Spleen (tissue), 11 donors: ENCODE results near the gene CABCOCO1. TPM values are rescaled to one million over a fixed set of nuclear protein-coding genes. Genes with fewer than 3 reads are reported as not detected.

ENCODE experiments used
- DNase-seq: peaks from one replicate; pipeline ENCODE4 v3.0.0-alpha.2; 2020
- H3K27ac ChIP-seq, 8 donors: fragments of 200-600 bp; sonication (generic) in 7 of 8; 1 replicate in 4 of 8; 2 replicates in 4 of 8; pipeline versions ENCODE4 v1.5.0 to v1.8.0; 2016 to 2021; ENCODE audit warnings: inconsistent platforms in 4 of 8, mild to moderate bottlenecking in 4 of 8, moderate library complexity in 1 of 8
- H3K27me3 ChIP-seq, 7 donors: fragments of 200-600 bp; sonication (generic) in 6 of 7; replicated peaks in 1 of 7; 1 replicate in 4 of 7; 2 replicates in 3 of 7; pipeline versions ENCODE4 v1.5.0 to v1.8.0; 2016 to 2021; ENCODE audit warnings: inconsistent platforms in 3 of 7, mild to moderate bottlenecking in 1 of 7
- H3K36me3 ChIP-seq, 6 donors: fragments of 200-600 bp; sonication (generic) in 5 of 6; 1 replicate in 4 of 6; 2 replicates in 2 of 6; pipeline versions ENCODE4 v1.5.0 to v1.8.0; 2016 to 2021; ENCODE audit warnings: inconsistent platforms in 2 of 6
- H3K4me1 ChIP-seq, 6 donors: fragments of 200-600 bp; sonication (generic) in 5 of 6; 1 replicate in 3 of 6; 2 replicates in 3 of 6; pipeline versions ENCODE4 v1.5.0 to v1.8.0; 2016 to 2021; ENCODE audit warnings: inconsistent platforms in 3 of 6
- H3K4me3 ChIP-seq, 8 donors: fragments of 200-600 bp; sonication (generic) in 7 of 8; 1 replicate in 4 of 8; 2 replicates in 4 of 8; pipeline versions ENCODE4 v1.5.0 to v1.8.0; 2016 to 2021; ENCODE audit warnings: inconsistent platforms in 4 of 8, mild to moderate bottlenecking in 4 of 8, moderate library complexity in 2 of 8
- H3K9me3 ChIP-seq, 8 donors: fragments of 200-600 bp; sonication (generic) in 7 of 8; 1 replicate in 4 of 8; 2 replicates in 4 of 8; pipeline versions ENCODE4 v1.5.0 to v1.8.0; 2016 to 2021; ENCODE audit warnings: inconsistent platforms in 4 of 8
- POLR2A ChIP-seq, 3 donors: fragments of 450-650 bp; IDR thresholded peaks; one replicate each; pipeline ENCODE4 v1.5.1; 2017; ENCODE audit warnings: antibody characterized with exemption in 3 of 3, mild to moderate bottlenecking in 1 of 3
- POLR2AphosphoS5 ChIP-seq, 3 donors: sonication (generic); formaldehyde crosslinking; IDR thresholded peaks; one replicate each; pipeline ENCODE4 v1.5.1; 2017; ENCODE audit warnings: antibody characterized with exemption in 3 of 3
- WGBS, 5 donors: extraction: QIAGEN DNeasy Blood & Tissue Kit in 3 of 5; methylation state at CpG; one replicate each; pipeline versions ENCODE4 v1.1.5 to v1.1.7; 2013 to 2018; 5-methylcytosine and 5-hydroxymethylcytosine counted together
- intact Hi-C: fragments of 100-400 bp; cut with DNase I; formaldehyde crosslinking; loops from one replicate; pipeline ENCODE4 v1.15.0; 2023; ENCODE audit warnings: low total_unique reads
- polyA plus RNA-seq, 3 donors: library from polyadenylated mRNA; stranded (reverse); fragments of 200-250 nt; gene quantifications; one replicate each; pipeline ENCODE4 v1.2.1, GENCODE V29; 2013
- total RNA-seq, 7 donors: library from RNA; depleted of rRNA in 3 of 7; stranded (reverse); fragments of >200 nt in 3 of 7; fragmentation: NEBNext Ultra II Directional in 4 of 7; extraction: Animal tissue kit (Norgen Biotek cat#: 25700) in 4 of 7; gene quantifications; one replicate each; pipeline versions ENCODE4 v1.1.0 to v1.2.1, GENCODE V29; 2016 to 2021
- TF ChIP-seq, protein P1 (sequence below), 11 experiments: fragments of 200-600 bp in 7 of 11; fragments of 450-650 bp in 4 of 11; sonication (generic) in 4 of 11; IDR thresholded peaks in 8 of 11; conservative IDR thresholded peaks in 3 of 11; 1 replicate in 7 of 11; 2 replicates in 4 of 11; pipeline versions ENCODE4 v1.4.0 to v1.8.0; 2016 to 2021; ENCODE audit warnings: antibody characterized with exemption in 11 of 11, inconsistent platforms in 4 of 11, mild to moderate bottlenecking in 1 of 11
- donor health status: healthy with polysubstance abuse.
- donor health status: DM: no; HTN: no; CAD: no; lungs with moderate emphysema.
- donor health status: DM: no; HTN: no; CAD: no.
- donor health status: Bipolar disorder and iron deficiency.
- donor health status: healthy.
- donor health status: DM: no; HTN: no; CAD: no.
- donor health status: DM: yes; HTN: yes; CAD: no.

CABCOCO1 gene
- total and polyA plus RNA-seq, 10 donors = 0.06 to 1.0 (median 0.48) TPM; not detected in 4

DNA sequence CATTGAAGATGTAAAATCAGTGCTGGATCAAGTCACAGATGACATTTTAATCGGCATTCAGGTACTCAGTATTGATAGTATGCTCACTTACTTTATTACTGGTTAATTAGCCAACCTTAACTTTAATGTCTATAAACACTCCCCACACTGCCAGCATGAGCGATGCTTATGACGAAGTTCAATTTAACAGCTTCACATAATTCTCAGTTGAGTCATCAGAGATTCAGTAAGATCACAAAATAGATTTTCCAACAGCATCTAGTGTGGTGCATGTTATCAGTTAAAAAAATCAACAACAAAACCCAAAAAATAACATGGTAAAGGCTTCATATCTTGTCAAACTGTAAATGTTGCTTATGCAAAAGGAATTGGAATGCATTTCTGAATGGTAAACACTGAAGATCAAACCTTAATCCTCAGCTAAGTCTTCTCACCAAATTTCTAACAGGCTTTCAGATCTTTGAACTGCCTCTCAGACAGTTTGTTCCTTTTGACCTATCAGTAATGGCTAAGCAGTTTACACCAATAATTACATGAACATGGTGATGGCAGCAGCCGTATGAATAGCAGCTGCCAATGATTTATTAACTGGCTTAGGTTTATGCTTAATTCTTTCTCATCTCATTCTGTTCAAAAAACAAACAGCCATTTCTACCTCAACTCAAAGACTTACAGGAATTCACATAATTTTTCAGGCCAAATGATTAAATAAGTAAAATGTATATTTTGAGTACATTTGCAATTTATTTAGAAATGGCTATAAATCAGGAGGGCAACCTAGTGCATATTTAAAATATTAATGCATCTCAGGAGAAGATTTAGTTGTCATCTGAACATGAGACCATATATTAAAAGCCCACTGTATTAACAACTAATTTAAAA lies 98.5 kb downstream of the CABCOCO1 start:
- DNase-seq = no peak
- H3K27me3 ChIP-seq = no peaks in the 10 kb centered on the region
- no peak overlapping the region for H3K4me3 ChIP-seq
- no peaks in the 10 kb centered on the region for H3K9me3 ChIP-seq
- no peaks in the 10 kb centered on the region for H3K36me3 ChIP-seq
- H3K4me1 ChIP-seq = no peaks in the 10 kb centered on the region
- TF ChIP-seq POLR2AphosphoS5 (IDR thresholded peaks at IDR 0.05) (no peak), POLR2A (IDR thresholded peaks at IDR 0.05) (no peak)
- TF ChIP-seq, protein P1, sequence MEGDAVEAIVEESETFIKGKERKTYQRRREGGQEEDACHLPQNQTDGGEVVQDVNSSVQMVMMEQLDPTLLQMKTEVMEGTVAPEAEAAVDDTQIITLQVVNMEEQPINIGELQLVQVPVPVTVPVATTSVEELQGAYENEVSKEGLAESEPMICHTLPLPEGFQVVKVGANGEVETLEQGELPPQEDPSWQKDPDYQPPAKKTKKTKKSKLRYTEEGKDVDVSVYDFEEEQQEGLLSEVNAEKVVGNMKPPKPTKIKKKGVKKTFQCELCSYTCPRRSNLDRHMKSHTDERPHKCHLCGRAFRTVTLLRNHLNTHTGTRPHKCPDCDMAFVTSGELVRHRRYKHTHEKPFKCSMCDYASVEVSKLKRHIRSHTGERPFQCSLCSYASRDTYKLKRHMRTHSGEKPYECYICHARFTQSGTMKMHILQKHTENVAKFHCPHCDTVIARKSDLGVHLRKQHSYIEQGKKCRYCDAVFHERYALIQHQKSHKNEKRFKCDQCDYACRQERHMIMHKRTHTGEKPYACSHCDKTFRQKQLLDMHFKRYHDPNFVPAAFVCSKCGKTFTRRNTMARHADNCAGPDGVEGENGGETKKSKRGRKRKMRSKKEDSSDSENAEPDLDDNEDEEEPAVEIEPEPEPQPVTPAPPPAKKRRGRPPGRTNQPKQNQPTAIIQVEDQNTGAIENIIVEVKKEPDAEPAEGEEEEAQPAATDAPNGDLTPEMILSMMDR (IDR thresholded peaks at IDR 0.05 in 8 of 11, conservative IDR thresholded peaks at IDR 0.05 in 3 of 11) = no peak
- WGBS, 5 donors = 74 to 88% (median 86%) methylated on average over 4 of the region's 4 CpGs
- no peak overlapping the region for H3K27ac ChIP-seq
- intact Hi-C loops = no loop called here

DNA sequence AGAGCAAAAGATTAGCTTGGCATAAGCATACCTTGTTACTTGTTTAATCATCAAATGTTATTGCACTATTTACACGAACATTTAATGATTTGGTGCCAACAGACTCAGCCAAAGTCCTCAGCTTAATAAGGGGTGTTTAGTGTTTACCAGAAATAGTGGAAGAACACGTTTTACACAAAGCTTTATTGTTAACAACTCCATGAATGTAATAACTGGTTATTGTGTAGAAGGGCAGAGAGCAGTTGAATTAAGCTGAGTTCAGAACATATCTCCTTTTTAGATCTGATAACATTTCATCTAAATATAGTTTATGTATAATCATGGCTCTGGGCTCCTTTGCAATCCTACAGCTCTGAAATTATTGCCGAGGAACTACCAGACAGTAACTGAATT lies 99.1 kb downstream of the CABCOCO1 start:
- DNase-seq = no peak
- no peak for TF ChIP-seq POLR2AphosphoS5 (IDR thresholded peaks at IDR 0.05)
- no peak for TF ChIP-seq POLR2A (IDR thresholded peaks at IDR 0.05)
- TF ChIP-seq, protein P1 (IDR thresholded peaks at IDR 0.05 in 8 of 11, conservative IDR thresholded peaks at IDR 0.05 in 3 of 11) = no peak
- no peaks in the 10 kb centered on the region for H3K27me3 ChIP-seq
- H3K4me1 ChIP-seq = no peaks in the 10 kb centered on the region
- WGBS, 5 donors = 63 to 74% (median 70%) methylated on average over 3 of the region's 3 CpGs
- H3K27ac ChIP-seq = no peak overlapping the region
- no peak overlapping the region for H3K4me3 ChIP-seq
- intact Hi-C loops = no loop called here
- no peaks in the 10 kb centered on the region for H3K9me3 ChIP-seq
- H3K36me3 ChIP-seq = no peaks in the 10 kb centered on the region

DNA sequence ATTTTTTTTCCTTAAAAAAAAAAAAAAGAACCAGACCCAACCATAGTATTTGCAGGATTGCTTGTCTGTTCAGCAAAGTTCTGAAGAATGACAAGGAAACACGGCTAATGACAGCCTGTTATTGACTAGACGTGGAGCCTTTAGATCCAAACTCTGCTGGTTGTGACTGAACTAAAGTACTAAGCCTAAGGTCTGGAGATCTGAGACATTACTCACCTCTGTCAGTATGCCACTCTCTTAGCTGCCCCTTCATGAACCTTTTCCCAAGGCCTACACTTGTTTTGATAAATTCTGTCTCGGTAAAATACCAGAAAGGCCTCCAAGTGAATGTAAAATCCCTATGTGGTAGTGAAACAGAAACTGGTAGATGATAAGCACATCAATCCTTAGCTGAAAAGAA lies 101.0 kb downstream of the CABCOCO1 start:
- TF ChIP-seq, protein P1 (IDR thresholded peaks at IDR 0.05 in 8 of 11, conservative IDR thresholded peaks at IDR 0.05 in 3 of 11) = no peak
- TF ChIP-seq POLR2A (IDR thresholded peaks at IDR 0.05) (no peak), POLR2AphosphoS5 (IDR thresholded peaks at IDR 0.05) (no peak)
- WGBS, 5 donors = 88 to 95% (median 91%) methylated on average over 3 of the region's 3 CpGs

DNA sequence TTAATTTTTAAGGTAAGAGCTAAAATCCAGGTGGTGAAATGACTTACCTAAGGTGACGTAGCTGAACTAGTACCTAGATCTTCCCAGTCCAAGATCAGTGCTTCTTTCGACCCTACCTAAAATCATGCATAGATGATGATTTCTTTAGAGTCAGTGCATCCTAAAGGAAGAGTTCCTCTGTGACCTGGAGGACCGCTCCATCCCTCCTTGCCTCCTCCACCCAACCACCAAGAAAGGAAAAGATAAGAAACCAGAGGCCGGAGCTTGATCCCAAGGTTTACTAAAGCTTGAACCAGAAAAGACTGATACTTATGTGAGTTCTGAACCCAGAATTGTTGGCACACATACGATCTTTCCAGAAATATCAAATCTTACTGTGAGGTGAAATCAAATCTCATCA lies 101.8 kb downstream of the CABCOCO1 start:
- 84 to 94% (median 86%) methylated on average over 5 of the region's 5 CpGs for WGBS, 5 donors
- TF ChIP-seq, protein P1 (IDR thresholded peaks at IDR 0.05 in 8 of 11, conservative IDR thresholded peaks at IDR 0.05 in 3 of 11) = no peak

More for the DNA sequence above, 101.0 kb downstream of the CABCOCO1 start:
- no peak overlapping the region for H3K4me3 ChIP-seq
- no peaks in the 10 kb centered on the region for H3K9me3 ChIP-seq
- intact Hi-C loops = no loop called here
- H3K27ac ChIP-seq = no peak overlapping the region
- no peaks in the 10 kb centered on the region for H3K4me1 ChIP-seq
- H3K27me3 ChIP-seq = no peaks in the 10 kb centered on the region
- no peaks in the 10 kb centered on the region for H3K36me3 ChIP-seq
- no peak for DNase-seq

More for the DNA sequence above, 101.8 kb downstream of the CABCOCO1 start:
- Histone ChIP-seq H3K27ac (no peak overlapping the region), H3K9me3 (no peaks in the 10 kb centered on the region), H3K36me3 (no peaks in the 10 kb centered on the region), H3K4me3 (no peak overlapping the region), H3K27me3 (no peaks in the 10 kb centered on the region), H3K4me1 (no peaks in the 10 kb centered on the region)
- intact Hi-C loops = no loop called here
- no peak for DNase-seq
